NCI-H1048 (cell line): ENCODE results near the gene CDH4.

ENCODE experiments used
- DNase-seq: peaks from one replicate; lab custom pipeline; 2025; lab: John Stamatoyannopoulos, UW

CDH4 gene

GRCh38 chr20:61328911-61329558 is 77.0 kb downstream of the CDH4 start:
- DNase-seq = no peak

DNA sequence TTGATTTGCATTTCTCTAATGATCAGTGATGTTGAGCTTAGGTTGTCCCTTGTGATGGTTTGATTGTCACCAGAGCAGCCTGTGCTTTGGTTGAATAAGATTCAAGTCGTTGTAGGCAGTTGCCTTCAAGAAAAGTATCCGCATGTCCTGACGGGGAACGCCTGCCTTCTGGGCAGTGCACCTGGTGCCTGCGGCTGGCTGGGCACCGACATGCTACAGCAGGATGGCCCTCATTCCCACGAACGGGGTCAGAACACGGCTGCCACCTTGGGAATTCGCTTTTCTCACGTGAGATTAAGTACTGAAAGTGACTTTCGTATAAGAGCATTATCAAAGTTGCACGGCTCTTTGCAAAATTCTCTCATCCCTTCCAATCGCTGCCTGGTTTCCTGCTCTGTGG is 78.4 kb downstream of the CDH4 start:
- DNase-seq = no peak

DNA sequence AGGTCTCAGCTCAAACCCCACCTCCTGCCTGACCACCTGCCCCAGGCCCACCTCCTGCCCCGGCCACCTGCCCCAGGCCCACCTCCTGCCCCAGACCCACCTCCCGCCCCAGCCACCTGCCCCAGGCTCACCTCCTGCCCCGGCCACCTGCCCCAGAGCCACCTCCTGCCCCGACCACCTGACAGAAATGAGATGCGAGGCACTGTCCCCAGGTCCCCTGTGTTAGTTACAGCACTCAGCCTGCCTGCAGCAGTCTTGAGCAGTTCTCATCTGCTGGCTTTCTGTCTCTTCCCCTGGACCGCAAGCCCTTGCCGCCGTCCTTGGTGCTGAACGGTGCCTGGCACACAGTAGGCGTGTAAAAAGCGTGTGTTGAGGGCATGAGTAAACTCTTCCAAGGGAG is 79.5 kb downstream of the CDH4 start:
- no peak for DNase-seq

- DNase-seq = no peak
Measured at GRCh38 chr20:61332016-61332975, 80.2 kb downstream of the CDH4 start.

- DNase-seq = no peak
Measured at GRCh38 chr20:61333484-61334108, 81.5 kb downstream of the CDH4 start.

GRCh38 chr20:61340157-61340556 is 88.1 kb downstream of the CDH4 start:
- DNase-seq = no peak

DNA sequence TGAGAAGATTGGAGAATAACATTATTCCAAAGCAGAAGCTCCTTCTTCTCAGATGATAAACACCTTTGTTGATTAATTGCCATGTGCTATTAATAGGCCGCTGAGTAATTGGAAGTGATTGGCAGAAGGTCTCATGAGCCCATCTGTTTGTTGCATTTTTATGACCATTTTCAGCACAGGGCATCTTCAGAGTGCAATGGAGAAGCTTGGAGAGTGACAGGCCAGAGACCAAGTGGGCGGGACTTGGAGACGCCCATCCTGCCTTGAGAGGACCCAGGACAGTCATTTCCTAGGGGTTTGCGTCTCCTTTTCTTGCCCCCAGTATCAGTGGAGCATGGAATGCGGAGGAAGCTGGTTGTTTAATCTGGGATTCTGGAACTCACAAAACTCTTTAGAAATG is 89.5 kb downstream of the CDH4 start:
- no peak for DNase-seq

DNA sequence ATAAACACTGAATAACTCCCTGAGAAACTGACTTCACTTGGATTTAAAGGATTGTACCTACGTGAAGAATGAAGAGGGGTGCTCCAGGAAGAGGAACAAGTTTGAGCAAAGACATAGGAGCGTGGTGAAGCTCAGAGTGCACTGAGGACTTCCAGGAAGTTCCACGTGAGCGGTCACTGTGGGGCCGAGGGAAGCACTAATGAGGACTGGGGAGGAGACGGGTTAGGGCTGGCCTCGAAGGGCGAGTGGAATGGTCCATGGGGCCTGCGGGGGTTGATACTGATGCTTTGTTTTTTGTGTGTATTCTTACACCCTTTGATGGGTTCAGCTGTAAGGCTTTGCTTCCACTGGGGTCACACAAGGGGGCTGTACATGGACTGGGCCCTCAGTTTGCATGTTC is 91.9 kb downstream of the CDH4 start:
- DNase-seq = no peak

DNA sequence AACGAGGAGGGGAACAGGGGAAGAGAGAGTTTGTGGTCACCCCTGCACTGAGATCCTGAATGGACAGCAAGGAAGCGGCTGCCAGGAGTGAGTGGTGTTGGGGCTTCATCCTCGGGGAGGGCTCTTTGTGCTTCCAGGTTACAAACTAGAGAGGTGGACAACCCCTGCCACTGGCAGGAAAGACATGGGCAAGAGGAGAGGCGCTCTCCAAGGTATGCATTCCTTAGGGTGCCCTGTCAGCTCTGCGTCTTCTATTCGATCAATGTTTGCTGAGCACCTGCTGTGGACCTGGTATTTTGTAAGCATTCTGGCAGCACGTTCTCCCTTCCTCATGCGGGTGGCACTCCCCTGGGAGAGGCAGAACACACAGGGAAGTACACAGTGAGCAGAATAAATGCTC is 93.6 kb downstream of the CDH4 start:
- DNase-seq = no peak

GRCh38 chr20:61346996-61347395 is 94.9 kb downstream of the CDH4 start:
- DNase-seq = no peak

DNA sequence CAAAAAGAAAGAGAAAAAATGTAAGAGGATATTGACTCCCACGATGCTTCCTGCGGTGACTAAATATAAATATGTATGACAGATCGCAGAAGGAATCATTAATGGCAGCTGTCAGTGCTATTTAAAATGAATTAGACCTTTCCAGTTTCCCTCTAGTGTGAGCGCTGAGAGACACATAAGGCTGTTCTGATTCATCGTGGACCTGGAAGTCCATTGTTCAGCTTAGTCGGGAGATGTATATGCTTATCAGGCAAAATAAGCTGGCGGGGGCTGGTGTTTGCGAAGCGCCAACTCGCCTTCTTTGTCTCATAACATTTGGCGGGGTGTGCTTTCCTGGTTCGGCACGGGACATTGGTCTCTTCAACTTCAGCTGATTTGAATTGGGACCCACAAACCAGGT is 95.4 kb downstream of the CDH4 start:
- DNase-seq = no peak

DNA sequence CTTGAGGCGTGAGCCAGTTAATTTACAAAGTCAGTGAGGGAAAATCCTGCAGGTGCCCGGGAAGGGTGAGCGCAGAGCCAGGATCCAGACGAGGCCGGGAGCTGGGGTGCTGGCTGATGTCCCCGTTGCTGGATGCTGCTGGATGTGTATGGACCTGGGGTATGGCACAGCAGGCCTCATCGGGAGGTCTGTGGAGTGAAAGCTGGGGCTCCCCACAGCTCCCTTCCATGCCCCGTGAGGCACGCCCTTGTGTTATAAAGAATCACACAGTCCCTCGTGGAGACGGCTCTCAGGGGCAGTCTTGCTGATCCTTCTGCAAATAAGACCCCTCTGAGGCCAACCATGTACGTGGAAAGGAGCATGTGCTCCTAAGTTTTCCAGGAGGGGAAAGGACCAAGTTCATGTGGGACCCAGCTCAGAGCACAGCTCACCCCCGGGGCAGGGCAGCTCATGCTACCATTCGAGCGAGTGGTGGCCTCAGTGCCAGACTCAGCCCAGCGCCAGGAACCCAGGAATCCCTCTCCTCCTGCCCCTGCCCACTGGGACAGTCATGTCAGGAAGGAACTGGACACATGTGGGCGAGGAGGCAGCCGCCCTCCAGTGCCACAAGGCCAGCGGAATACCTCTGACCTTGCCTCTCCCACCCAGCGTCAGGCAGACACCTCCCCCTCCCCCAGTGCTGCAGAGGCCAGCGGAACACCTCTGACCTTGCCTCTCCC is 97.5 kb downstream of the CDH4 start:
- DNase-seq = no peak

GRCh38 chr20:61350500-61351250 is 98.6 kb downstream of the CDH4 start:
- no peak for DNase-seq

GRCh38 chr20:61352346-61353260 is 100.5 kb downstream of the CDH4 start:
- DNase-seq = no peak

GRCh38 chr20:61353261-61354000 is 101.4 kb downstream of the CDH4 start:
- DNase-seq = no peak

- no peak for DNase-seq
Measured at GRCh38 chr20:61354001-61354390, 101.9 kb downstream of the CDH4 start.

GRCh38 chr20:61354501-61354900 is 102.4 kb downstream of the CDH4 start:
- no peak for DNase-seq

DNA sequence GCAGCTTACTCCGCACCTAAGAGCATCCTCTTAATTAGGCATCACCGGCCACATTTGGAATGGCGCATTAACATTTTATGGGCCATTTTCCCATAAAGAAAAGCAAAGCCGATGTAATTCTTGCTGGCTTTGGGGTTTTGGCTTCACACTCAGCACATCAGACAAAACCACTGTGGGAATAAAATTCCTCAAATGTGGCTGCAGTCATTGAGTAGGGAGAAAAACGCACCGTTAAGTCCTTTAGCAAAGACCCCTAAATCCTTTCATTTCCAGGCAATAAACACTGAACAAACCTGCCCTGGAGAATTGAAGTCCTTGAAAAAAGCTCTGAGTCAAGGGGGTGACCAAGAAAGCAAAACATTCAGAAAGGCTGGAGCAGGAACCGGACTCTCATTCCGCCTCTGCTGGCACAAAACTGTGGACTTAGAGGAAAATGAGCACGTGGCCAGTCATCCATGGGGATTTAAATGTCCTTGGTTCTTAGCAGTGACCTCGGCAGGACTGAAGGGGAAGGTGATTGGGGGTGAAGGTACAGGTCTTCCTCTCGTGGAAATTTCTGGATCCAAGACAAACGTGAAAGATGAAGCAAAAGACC is 102.9 kb downstream of the CDH4 start:
- DNase-seq = no peak

GRCh38 chr20:61355585-61355984 is 103.5 kb downstream of the CDH4 start:
- no peak for DNase-seq
